CD4-positive, alpha-beta T cell (primary cell): ENCODE results near the gene DNAJC7. TPM values are rescaled to one million over a fixed set of nuclear protein-coding genes. Genes with fewer than 3 reads are reported as not detected.

Experiments
- ATAC-seq: fragments of 200-7000 bp; cut with Tn5 transposase; one replicate; pipeline ENCODE4 v1.10.0; 2022; ENCODE audit warnings: mild to moderate bottlenecking; ENCODE audit not compliant: poor library complexity
- CTCF ChIA-PET: fragments of 350-600 bp; sonication (Branson Sonifier 250); formaldehyde crosslinking; loops from one replicate; lab custom pipeline; 2021; ENCODE audit warnings: antibody characterized with exemption, inconsistent platforms; lab: Charles Lee
- POLR2A ChIA-PET: fragments of 350-600 bp; sonication (Branson Sonifier 250); formaldehyde crosslinking; loops from one replicate; lab custom pipeline; 2021; ENCODE audit warnings: antibody characterized with exemption, inconsistent platforms; lab: Charles Lee
- DNase-seq, 14 experiments: peaks; one replicate each; pipeline ENCODE4 v3.0.0-alpha.2; 2013 to 2020; ENCODE audit warnings: mixed read lengths in 2 of 14
- H3K27ac ChIP-seq, 2 donors: one replicate each; pipeline versions ENCODE4 v1.5.1 to v1.7.0; 2013; ENCODE audit warnings: low read length in 2 of 2, low read depth in 1 of 2, mild to moderate bottlenecking in 1 of 2
- H3K27me3 ChIP-seq, 2 experiments: 1 replicate in 1 of 2; 2 replicates in 1 of 2; pipeline versions ENCODE4 v1.6.1 to v1.7.0; 2013; ENCODE audit warnings: low read length in 2 of 2, control low read depth in 1 of 2, mild to moderate bottlenecking in 1 of 2, moderate library complexity in 1 of 2; ENCODE audit not compliant: insufficient read depth in 2 of 2, control insufficient read depth in 1 of 2
- H3K36me3 ChIP-seq: one replicate; pipeline ENCODE4 v1.6.1; 2013; ENCODE audit warnings: low read length, control low read depth; ENCODE audit not compliant: insufficient read depth
- H3K4me1 ChIP-seq: one replicate; pipeline ENCODE4 v1.6.1; 2013; ENCODE audit warnings: low read length, control low read depth; ENCODE audit not compliant: insufficient read depth
- H3K4me3 ChIP-seq: one replicate; pipeline ENCODE4 v1.5.1; 2013; ENCODE audit warnings: mild to moderate bottlenecking, low read length, moderate library complexity
- H3K9me3 ChIP-seq, 2 experiments: 1 replicate in 1 of 2; 2 replicates in 1 of 2; pipeline versions ENCODE4 v1.6.1 to v1.7.0; 2013; ENCODE audit warnings: low read length in 2 of 2, mild to moderate bottlenecking in 2 of 2, control low read depth in 1 of 2, moderate library complexity in 1 of 2; ENCODE audit not compliant: control insufficient read depth in 1 of 2, insufficient read depth in 1 of 2
- H3K27ac Mint-ChIP-seq: one replicate; pipeline ENCODE4 v1.8.0; 2020; ENCODE audit warnings: mixed read lengths
- H3K27me3 Mint-ChIP-seq: one replicate; pipeline ENCODE4 v1.8.0; 2021; ENCODE audit warnings: mixed read lengths
- H3K36me3 Mint-ChIP-seq: one replicate; pipeline ENCODE4 v1.8.0; 2021; ENCODE audit warnings: low read depth, mixed read lengths
- H3K4me1 Mint-ChIP-seq: one replicate; pipeline ENCODE4 v1.8.0; 2021; ENCODE audit warnings: low read depth, mixed read lengths
- H3K4me3 Mint-ChIP-seq: one replicate; pipeline ENCODE4 v1.8.0; 2020; ENCODE audit warnings: mild to moderate bottlenecking, mixed read lengths
- H3K9me3 Mint-ChIP-seq: one replicate; pipeline ENCODE4 v1.8.0; 2020; ENCODE audit warnings: mixed read lengths
- CTCF ChIP-seq: fragments of 200-600 bp; IDR thresholded peaks from one replicate; pipeline ENCODE4 v1.8.0; 2022; ENCODE audit warnings: antibody characterized with exemption, mild to moderate bottlenecking
- intact Hi-C, 2 experiments: fragments of 100-400 bp; cut with DNase I in 1 of 2; cut with micrococcal nuclease in 1 of 2; formaldehyde crosslinking; loops; one replicate each; pipeline versions ENCODE4 v1.15.1 to v1.9.0; 2023 to 2025; cut with DNase I, micrococcal nuclease
- total RNA-seq, 174 experiments: library from RNA in 2 of 174; stranded (reverse) in 2 of 174; gene quantifications; one replicate each; pipeline ENCODE4 v1.2.3 and lab custom pipeline; 2021 to 2026

DNAJC7 gene
- total RNA-seq, 2 experiments from 2014 or later, result 117 to 140 TPM

- TF ChIP-seq CTCF, result peak; percentile 80
- no peaks in the 10 kb centered on the region for H3K27me3 Mint-ChIP-seq
- peak overlapping the region; percentile 33 for H3K27ac Mint-ChIP-seq
- peak overlapping the region; percentile 81 for H3K4me3 Mint-ChIP-seq
- H3K36me3 ChIP-seq, result no peaks in the 10 kb centered on the region
- no peaks in the 10 kb centered on the region for H3K27me3 ChIP-seq
- peaks cover 21% of the 10 kb centered on the region for H3K4me1 ChIP-seq
- peak; percentile 54 to 84 (median 61) for DNase-seq
- H3K9me3 Mint-ChIP-seq, result no peaks in the 10 kb centered on the region
- no peak overlapping the region for H3K4me3 ChIP-seq
- no peak overlapping the region for H3K27ac ChIP-seq
- peaks cover 22% of the 10 kb centered on the region for H3K4me1 Mint-ChIP-seq
- CTCF ChIA-PET, result interaction anchor here (0.6 to 1.3 kb wide), 10 partner anchors 10 to 153 kb away, joined by 3 to 6 read pairs (median 3); partner anchors contain the start of genes DNAJC7 and NKIRAS2
- POLR2A ChIA-PET, result interaction anchor here (0.7 kb wide), 1 partner anchor 54 kb away, joined by 5 read pairs; the partner anchor contains the start of gene DNAJC7
- intact Hi-C loops, result loop anchor here (1.0 to 2.0 kb wide), 3 partner anchors 62 to 153 kb away; no protein-coding TSS in a partner anchor
- peak; percentile 15 for ATAC-seq
- H3K9me3 ChIP-seq, result no peaks in the 10 kb centered on the region
- H3K36me3 Mint-ChIP-seq, result peaks cover 7% of the 10 kb centered on the region
Measured at GRCh38 chr17:41962768-41963434, 54.3 kb downstream of the DNAJC7 start.

GRCh38 chr17:41962111-41962510 lies 55.1 kb downstream of the DNAJC7 start:
- Histone ChIP-seq H3K27me3 (no peaks in the 10 kb centered on the region), H3K4me1 (peaks cover 13% of the 10 kb centered on the region), H3K9me3 (no peaks in the 10 kb centered on the region), H3K4me3 (no peak overlapping the region), H3K36me3 (no peaks in the 10 kb centered on the region), H3K27ac (no peak overlapping the region)
- POLR2A ChIA-PET, result no interaction called here
- Mint-ChIP-seq H3K4me3 (no peak overlapping the region), H3K27ac (no peak overlapping the region), H3K27me3 (no peaks in the 10 kb centered on the region), H3K9me3 (no peaks in the 10 kb centered on the region), H3K4me1 (peaks cover 15% of the 10 kb centered on the region), H3K36me3 (peaks cover 4% of the 10 kb centered on the region)
- ATAC-seq, result no peak
- intact Hi-C loops, result loop anchor here in 1 of 2 experiments (2.0 kb wide), 1 partner anchor 63 kb away; no protein-coding TSS in a partner anchor
- CTCF ChIA-PET, result no interaction called here
- no peak for TF ChIP-seq CTCF
- no peak for DNase-seq

GRCh38 chr17:41959336-41960095 lies 57.7 kb downstream of the DNAJC7 start:
- Mint-ChIP-seq H3K36me3 (no peaks in the 10 kb centered on the region), H3K27me3 (no peaks in the 10 kb centered on the region), H3K27ac (no peak overlapping the region), H3K4me3 (no peak overlapping the region), H3K4me1 (no peaks in the 10 kb centered on the region), H3K9me3 (no peaks in the 10 kb centered on the region)
- no peak for TF ChIP-seq CTCF
- ChIA-PET POLR2A (interaction anchor here (1.5 kb wide), 1 partner anchor 153 kb away, joined by 4 read pairs; the partner anchor contains the start of gene DHX58), CTCF (interaction anchor here (0.8 kb wide), 1 partner anchor 31 kb away, joined by 3 read pairs; no protein-coding TSS in a partner anchor)
- intact Hi-C loops, result no loop called here
- Histone ChIP-seq H3K36me3 (no peaks in the 10 kb centered on the region), H3K4me1 (peaks cover 3% of the 10 kb centered on the region), H3K9me3 (no peaks in the 10 kb centered on the region), H3K27me3 (no peaks in the 10 kb centered on the region), H3K4me3 (no peak overlapping the region), H3K27ac (no peak overlapping the region)
- DNase-seq, result no peak
- no peak for ATAC-seq
